Measurements from ENCODE around the gene ARIH2.

Gene ARIH2

GRCh38 chr3:49024449-49024848, 105.8 kb downstream of the ARIH2 start:
- in situ Hi-C loops (cut with MboI; ENCODE audit: low sequenced_read_pairs, unreplicated experiment), result no loop called here
- DNase-seq (ENCODE audit: low spot score), result no peak
- no peak for TF ChIP-seq CTCF (IDR thresholded peaks at IDR 0.05; ENCODE audit: borderline replicate concordance, control extremely low read depth, extremely low read depth, insufficient read depth, missing control alignments)

DNA sequence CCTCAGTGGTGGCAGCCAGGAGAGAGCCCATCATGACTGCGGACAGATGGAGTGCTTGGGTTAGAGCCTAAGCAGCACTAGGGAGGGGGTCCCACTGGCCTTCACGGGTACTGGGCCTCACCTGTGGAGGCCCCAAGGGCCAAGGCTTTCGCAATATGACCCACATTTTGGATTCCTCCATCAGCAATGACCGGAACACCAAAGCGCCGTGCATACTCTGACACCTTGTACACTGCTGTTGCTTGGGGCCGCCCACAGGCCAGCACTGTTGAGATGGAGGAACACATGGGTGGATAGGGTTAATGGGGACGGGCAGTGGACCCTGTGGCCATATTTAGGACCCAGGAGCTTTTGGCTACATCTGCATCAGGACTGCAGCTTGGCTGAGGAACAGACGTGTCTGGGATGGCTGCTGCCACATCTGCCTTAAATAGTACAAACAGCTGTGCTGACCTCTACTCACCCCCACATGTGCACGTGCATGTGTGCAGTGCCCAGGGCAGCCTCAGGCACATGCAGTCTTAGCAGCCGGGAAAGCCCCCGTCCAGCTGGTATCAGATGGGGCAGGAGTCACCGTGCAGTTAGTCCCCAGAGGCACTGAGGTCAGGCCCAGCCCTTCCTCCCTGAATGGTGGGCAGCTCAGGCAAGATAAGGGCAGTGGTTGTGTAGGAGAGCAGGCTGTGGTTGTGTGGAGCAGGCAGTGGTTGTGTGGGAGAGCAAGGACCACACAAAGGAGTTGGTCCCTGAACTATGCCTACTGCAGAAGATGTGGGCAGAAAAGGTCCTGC, 106.6 kb downstream of the ARIH2 start:
- no peak for DNase-seq (ENCODE audit: low spot score)
- in situ Hi-C loops (cut with MboI; ENCODE audit: low sequenced_read_pairs, unreplicated experiment), result no loop called here
- TF ChIP-seq CTCF (IDR thresholded peaks at IDR 0.05; ENCODE audit: borderline replicate concordance, control extremely low read depth, extremely low read depth, insufficient read depth, missing control alignments), result no peak

- in situ Hi-C loops (cut with MboI; ENCODE audit: low sequenced_read_pairs, unreplicated experiment), result no loop called here
- no peak for DNase-seq (ENCODE audit: low spot score)
- no peak for TF ChIP-seq CTCF (IDR thresholded peaks at IDR 0.05; ENCODE audit: borderline replicate concordance, control extremely low read depth, extremely low read depth, insufficient read depth, missing control alignments)
These were observed 107.3 kb downstream of the ARIH2 start for GRCh38 chr3:49025793-49026520.

DNA sequence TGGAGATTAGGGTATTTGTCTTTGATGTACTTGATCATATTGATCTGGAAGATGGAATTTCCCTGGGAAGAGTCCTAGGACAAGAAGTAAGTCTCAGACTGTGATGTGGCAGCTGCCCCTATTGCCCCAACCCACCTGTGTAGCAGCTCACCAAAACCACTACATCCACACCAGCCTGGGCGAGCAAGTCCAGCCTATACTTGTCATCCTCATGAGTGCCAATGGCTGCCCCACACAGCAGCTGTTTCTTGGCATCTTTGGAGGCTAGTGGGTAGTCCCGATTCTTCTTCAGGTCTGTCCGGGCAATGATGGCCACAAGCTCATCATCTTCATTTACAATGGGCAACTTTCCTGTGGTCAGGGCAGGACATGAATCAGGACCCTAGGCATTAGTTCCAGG, 107.9 kb downstream of the ARIH2 start:
- in situ Hi-C loops (cut with MboI; ENCODE audit: low sequenced_read_pairs, unreplicated experiment), result no loop called here
- no peak for DNase-seq (ENCODE audit: low spot score)

GRCh38 chr3:49027634-49028033, 109.0 kb downstream of the ARIH2 start:
- no peak for TF ChIP-seq CTCF (IDR thresholded peaks at IDR 0.05; ENCODE audit: borderline replicate concordance, control extremely low read depth, extremely low read depth, insufficient read depth, missing control alignments)
- in situ Hi-C loops (cut with MboI; ENCODE audit: low sequenced_read_pairs, unreplicated experiment), result no loop called here
- no peak for DNase-seq (ENCODE audit: low spot score)

More for the DNA sequence above, 107.9 kb downstream of the ARIH2 start:
- TF ChIP-seq CTCF (IDR thresholded peaks at IDR 0.05; ENCODE audit: borderline replicate concordance, control extremely low read depth, extremely low read depth, insufficient read depth, missing control alignments), result no peak

DNA sequence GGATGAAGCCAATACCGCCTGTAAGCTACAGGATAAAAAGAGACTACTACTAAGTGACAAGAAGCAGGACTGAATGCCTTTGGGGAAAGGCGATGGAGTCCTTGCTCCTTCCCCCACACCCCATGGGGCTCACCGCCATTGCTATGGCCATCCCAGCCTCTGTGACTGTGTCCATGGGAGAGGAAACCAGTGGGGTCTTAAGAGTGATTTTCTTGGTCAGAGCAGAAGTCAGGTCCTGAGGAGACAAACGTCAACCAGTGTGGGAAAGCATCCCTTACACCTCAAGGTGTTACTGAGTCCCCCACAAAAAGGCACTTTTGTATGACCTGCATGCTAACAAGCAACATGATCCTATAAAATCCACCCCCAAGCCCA, 109.6 kb downstream of the ARIH2 start:
- in situ Hi-C loops (cut with MboI; ENCODE audit: low sequenced_read_pairs, unreplicated experiment), result no loop called here
- DNase-seq (ENCODE audit: low spot score), result no peak
- no peak for TF ChIP-seq CTCF (IDR thresholded peaks at IDR 0.05; ENCODE audit: borderline replicate concordance, control extremely low read depth, extremely low read depth, insufficient read depth, missing control alignments)
